Amniotic stem cell (primary cell): Measurements from ENCODE around the gene NES.

Experiments
- DNase-seq: peaks from one replicate; lab custom pipeline; 2025; lab: John Stamatoyannopoulos, UW

The NES gene

GRCh38 chr1:156622581-156623297 lies 54.5 kb downstream of the NES start:
- DNase-seq = no peak

GRCh38 chr1:156619582-156619955 lies 57.6 kb downstream of the NES start:
- DNase-seq = no peak

- no peak for DNase-seq
Measured at GRCh38 chr1:156618853-156619581, 58.2 kb downstream of the NES start, which contains the start of gene HAPLN2. Gene HAPLN2 (plus strand): TSS chr1:156619415. CDS start chr1:156623491, 4,076 bp downstream.
